Measurements from ENCODE around the gene MED22.
"Not testable (repeated sequence)": the region's sequence is repeated elsewhere in the genome, so short reads cannot be mapped to it uniquely, and the experiment has no call there.

MED22 gene

GRCh38 chr9:133347985-133348717, at the start of gene MED22, which contains the start of gene RPL7A:
TSS of gene MED22 (minus strand) at chr9:133348131. CDS start at chr9:133346662, 1,469 bp downstream.
TSS of gene RPL7A (plus strand) at chr9:133348218. CDS start at chr9:133348244, 26 bp downstream.
- FAIRE-seq = no peak

DNA sequence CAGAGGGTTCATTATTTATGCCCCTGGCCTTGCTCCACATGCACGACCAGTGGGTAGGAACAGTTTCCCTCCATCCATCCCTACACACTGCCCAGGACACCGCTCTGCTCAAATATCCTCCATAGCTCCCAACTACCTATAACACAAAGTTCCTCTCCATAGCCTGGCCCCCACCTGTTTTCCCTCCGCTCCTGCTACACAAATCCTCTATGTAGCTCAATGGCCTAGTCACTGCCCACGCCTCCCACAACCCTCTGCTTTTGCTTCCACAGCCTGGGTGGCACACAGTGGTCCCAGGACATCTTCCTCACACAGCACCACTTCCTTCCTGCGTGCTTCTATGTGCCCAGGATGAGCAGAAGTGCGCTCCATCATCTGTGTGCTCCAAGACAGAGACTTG, 49.4 kb upstream of the MED22 start:
- no peak for FAIRE-seq

GRCh38 chr9:133396952-133397351, 49.0 kb upstream of the MED22 start:
- no peak for FAIRE-seq

DNA sequence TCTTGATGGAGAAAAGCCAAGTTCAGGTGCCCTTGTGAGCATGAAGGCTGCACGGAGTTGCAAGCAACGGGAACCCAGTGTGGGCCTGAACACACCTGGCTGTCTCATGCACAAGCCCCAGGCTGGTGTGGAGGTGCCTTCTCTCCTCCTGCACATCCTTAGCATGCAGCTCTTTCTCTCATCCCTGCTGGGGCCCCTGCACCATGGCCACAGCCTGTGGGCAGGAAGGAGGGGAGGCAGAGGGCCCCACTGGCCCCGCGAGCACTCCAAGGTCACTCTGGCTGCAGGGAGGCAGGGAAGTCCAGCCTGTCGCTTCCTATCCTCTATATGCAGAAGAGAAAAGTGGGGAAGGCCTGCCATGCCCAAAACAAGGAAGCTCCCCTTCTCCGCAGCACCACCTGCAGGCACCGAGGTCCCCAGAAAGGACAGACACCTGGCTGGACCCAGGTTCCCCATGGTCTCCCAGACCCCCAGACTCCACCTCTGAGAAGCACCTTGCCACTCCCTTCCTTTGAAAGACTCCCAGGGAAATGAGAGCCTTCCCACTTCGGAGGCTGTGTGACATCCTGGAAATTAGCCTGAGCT, 46.8 kb upstream of the MED22 start:
- no peak for FAIRE-seq

GRCh38 chr9:133393399-133393798, 45.5 kb upstream of the MED22 start:
- FAIRE-seq = no peak

DNA sequence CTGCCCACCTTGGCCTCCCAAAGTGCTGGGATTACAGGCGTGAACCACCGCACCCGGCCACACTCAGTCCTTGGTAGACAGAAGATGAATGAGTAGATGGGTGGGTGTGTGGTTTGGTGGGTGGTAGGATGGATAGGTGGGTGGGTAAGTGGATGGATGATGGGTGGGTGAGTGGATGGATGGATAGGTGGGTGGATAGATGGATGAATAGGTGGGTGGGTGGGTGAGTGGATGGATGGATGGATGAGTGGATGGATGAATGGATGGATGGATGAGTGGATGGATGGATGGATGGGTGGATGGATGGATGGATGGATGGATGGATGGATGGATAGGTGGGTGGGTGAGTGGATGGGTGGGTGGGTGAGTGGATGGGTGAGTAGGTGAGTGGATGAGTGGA, 44.4 kb upstream of the MED22 start:
- not testable (repeated sequence) for FAIRE-seq

DNA sequence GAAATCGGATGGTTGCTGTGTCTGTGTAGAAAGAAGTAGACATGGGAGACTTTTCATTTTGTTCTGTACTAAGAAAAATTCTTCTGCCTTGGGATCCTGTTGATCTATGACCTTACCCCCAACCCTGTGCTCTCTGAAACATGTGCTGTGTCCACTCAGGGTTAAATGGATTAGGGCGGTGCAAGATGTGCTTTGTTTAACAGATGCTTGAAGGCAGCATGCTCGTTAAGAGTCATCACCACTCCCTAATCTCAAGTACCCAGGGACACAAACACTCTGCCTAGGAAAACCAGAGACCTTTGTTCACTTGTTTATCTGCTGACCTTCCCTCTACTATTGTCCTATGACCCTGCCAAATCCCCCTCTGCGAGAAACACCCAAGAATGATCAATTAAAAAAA, 43.5 kb upstream of the MED22 start:
- not testable (repeated sequence) for FAIRE-seq

DNA sequence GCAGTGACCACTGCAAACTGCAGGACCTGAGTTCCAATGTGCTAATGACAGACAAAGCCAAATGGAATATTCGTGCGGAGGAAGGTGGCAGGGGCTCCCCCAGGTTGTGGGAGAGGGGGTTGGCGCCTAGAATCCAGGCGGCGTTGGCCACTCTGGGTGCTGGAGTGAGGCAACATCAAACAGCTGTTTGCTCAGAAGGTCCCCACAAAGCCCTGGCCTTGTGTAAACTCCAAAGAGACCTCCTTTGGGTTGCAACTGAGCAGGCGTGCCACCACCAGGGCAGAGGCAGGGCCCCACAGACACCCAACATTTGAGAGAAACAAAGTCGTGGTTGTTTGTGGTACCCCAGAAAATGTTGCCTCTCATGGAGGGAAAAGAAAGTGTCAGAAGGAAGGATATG, 42.8 kb upstream of the MED22 start:
- FAIRE-seq = no peak

DNA sequence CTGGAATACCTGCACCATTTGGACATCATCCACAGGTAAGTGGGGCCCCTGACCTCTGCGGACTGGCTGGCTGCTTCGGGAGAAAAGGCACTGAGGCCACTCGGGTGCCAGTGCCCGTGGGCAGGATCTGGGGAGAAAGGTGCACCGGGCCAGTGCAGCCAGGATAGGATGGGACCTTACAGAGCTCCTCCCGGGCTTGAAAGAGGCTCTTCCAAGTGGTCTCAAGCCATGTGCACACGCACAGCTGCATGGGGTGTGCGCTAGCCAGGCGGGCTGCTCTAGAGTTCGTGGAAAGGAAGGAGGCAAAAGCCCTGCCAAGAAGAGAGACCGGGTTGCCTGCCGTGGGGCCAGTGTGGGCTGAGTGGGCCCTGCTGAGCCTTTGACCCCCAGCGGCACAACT, 41.6 kb upstream of the MED22 start:
- no peak for FAIRE-seq

DNA sequence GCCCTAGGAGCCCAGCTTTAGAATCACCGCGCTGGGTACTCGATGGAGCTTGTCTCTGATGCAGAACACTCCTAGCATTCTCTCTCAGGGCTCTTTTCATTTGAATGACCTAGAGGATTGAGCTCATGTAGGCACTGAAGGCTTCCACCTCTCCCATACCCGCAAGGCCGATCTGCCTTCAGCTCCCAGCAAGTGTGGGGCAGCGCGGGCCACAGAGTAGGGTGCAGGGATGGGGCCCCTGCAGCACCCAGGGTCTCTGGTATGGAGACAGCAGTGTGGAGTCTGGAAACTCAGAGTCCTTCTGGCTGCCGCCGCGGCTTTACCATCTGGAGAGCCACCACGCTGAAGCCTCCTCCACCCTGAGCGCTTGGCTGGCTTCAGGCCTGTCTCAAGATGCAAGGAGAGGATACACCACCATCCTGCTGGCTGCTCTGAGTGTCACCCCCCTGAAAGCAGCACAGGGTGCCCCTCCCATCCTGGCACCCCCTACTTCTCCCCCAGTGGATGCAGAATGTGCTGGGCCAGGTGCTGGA, 41.2 kb upstream of the MED22 start:
- FAIRE-seq = no peak

- FAIRE-seq = no peak
Observed at GRCh38 chr9:133387680-133388079, 39.7 kb upstream of the MED22 start.

DNA sequence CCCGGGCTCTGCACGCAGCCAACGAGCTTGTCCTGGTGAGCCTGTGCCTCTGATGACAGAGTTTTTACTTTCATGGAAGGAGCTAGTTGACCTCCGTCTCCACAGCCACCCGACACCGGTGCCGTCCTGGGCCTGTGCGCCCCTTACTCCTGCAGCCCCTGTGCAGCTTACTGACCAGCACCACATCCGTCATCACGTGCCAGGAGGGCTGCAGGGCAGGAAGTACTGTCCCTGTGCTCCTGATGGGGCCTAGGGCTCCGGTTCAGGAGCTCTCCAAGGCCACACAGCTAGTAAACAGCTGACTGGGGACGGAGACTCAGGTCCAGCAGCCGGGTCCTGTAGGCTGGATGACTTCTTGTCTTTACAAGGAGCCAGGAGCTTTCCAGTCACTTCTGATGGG, 38.4 kb upstream of the MED22 start:
- no peak for FAIRE-seq

DNA sequence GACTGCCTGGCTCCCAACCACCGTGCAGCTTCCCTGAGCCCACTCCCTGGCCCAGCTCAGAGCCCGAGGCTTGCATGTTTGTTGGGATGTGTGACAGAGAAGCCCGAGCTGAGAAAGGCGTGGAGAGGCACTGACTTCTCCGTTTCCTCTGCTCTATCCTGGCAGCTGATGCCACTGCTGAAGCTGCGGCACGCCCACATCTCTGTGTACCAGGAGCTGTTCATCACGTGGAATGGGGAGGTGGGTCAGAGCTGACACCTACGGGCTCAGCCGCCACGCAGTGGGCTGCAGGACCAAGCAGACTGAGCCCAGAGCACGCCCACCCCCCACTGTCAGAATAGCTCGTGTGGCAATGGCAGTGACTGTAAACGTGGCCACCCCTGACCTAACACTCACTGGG, 37.5 kb upstream of the MED22 start:
- no peak for FAIRE-seq

DNA sequence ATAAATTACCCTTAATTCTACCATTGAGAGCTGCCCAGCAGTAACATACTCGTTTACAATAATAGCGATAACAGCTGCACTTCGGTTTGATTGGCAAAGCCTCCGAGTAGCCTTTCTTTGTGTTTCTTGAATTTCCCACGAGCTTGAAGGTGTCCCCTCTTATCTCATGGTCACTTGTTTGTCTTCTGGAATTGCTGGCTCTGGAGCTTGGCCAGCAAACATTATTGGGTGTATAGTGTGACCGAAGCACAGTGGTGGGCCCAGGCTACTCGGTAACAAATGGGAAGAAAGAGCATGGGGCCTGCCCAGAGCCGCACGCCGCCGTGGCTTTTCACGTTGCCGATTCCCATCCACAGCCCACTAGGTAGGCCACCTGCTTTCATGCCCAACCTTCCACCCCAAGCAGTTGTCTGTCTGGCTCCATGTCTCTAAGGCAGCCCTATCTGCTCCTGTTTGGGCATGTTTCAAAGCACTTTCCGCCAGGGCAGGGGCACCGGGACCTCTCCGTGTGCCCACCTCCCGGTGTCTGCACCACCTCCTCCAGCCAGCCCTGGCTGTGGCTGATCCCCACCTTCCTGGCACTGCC, 36.9 kb upstream of the MED22 start:
- FAIRE-seq = no peak

- no peak for FAIRE-seq
Observed at GRCh38 chr9:133383438-133383837, 35.5 kb upstream of the MED22 start.

DNA sequence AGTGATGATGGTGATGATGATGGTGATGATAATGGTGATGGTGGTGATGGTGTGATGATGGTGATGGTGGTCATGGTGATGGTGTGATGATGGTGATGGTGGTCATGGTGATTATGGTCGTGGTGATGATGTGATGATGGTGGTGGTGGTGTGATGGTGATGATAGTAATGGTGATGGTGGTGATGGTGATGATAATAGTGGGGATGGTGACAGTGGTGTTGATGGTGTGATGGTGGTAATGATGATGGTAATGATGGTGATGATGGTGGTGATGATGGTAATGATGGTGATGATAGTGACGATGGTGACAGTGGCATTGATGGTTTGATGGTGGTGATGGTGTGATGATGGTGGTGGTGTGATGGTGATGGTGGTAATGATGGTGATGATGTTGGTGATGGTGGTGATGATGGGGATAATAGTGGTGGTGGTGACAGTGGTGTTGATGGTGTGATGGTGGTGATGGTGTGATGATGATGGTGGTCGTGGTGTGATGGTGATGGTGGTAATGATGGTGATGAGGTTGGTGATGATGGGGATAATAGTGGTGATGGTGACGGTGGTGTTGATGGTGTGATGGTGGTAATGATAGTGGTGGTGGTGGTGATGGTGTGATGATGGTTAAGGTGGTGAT, 34.7 kb upstream of the MED22 start:
- no peak for FAIRE-seq

GRCh38 chr9:133380734-133381133, 32.8 kb upstream of the MED22 start:
- no peak for FAIRE-seq

- no peak for FAIRE-seq
Observed at GRCh38 chr9:133379153-133380086, 31.5 kb upstream of the MED22 start.

- FAIRE-seq = no peak
Observed at GRCh38 chr9:133378408-133378962, 30.6 kb upstream of the MED22 start.

DNA sequence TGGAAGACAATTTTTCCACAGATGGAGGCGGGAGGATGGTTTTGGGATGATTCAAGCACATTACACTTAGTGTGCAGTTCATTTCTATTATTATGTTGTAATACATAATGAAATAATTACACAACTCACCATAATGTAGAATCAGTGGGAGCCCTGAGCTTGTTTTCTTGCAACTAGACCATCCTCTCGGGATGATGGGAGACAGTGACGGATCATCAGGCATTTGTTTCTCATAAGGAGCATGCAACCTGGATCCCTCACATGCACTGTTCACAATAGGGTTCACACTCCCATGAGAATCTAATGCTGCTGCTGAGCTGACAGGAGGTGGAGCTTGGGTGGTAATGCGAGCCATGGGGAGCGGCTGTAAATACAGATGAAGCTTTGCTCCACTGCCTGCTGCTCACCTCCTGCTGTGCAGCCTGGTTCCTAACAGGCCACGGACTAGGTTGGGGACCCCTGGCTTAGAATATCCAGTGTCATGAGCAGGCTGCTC, 29.8 kb upstream of the MED22 start:
- no peak for FAIRE-seq

DNA sequence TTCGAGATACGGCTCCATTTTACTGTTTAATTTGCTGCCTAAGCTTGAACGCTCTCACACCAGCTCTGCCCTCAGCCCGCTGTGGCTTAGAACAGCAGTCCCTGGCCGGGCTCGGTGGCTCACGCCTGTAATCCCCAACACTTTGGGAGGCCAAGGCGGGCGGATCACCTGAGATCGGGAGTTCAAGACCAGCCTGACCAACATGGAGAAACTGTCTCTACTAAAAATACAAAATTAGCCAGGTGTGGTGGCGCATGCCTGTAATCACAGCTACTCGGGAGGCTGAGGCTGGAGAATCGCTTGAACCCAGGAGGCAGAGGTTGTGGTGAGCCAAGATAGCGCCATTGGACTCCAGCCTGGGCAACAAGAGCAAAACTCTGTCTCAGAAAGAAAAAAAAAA, 29.3 kb upstream of the MED22 start:
- not testable (repeated sequence) for FAIRE-seq

Data from islet of Langerhans (tissue), 1 donor.